ENCODE results near the gene TLR2. TPM values are rescaled to one million over a fixed set of nuclear protein-coding genes. Genes with fewer than 3 reads are reported as not detected.

TLR2 gene
- total and polyA plus RNA-seq, 2 of the 4 experiments (the other 2 are of a cell fraction), result under 0.01 to 0.03 TPM

- H3K9me1 ChIP-seq (ENCODE audit: insufficient read depth, low read length), result no peaks in the 10 kb centered on the region
- no peak overlapping the region for H3K14ac ChIP-seq (replicated peaks; ENCODE audit: low read depth, low read length)
- no peak overlapping the region for H3K4me3 ChIP-seq (ENCODE audit: insufficient read depth, low read depth, low read length)
- no peak overlapping the region for H3K9ac ChIP-seq (ENCODE audit: low read depth, low read length)
- DNase-seq (no peak), ATAC-seq (ENCODE audit: low read depth) (no peak)
- H3K56ac ChIP-seq (ENCODE audit: extremely low read depth, insufficient read depth, low read length), result no peak overlapping the region
- no peak overlapping the region for H4K91ac ChIP-seq (ENCODE audit: insufficient read depth, low read depth, low read length)
- TF ChIP-seq, protein P1, sequence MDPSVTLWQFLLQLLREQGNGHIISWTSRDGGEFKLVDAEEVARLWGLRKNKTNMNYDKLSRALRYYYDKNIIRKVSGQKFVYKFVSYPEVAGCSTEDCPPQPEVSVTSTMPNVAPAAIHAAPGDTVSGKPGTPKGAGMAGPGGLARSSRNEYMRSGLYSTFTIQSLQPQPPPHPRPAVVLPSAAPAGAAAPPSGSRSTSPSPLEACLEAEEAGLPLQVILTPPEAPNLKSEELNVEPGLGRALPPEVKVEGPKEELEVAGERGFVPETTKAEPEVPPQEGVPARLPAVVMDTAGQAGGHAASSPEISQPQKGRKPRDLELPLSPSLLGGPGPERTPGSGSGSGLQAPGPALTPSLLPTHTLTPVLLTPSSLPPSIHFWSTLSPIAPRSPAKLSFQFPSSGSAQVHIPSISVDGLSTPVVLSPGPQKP (IDR thresholded peaks at IDR 0.05; ENCODE audit: borderline replicate concordance, low read depth, low read length), result no peak
- no peak for TF ChIP-seq MAZ (IDR thresholded peaks at IDR 0.05; ENCODE audit: borderline replicate concordance, low read depth, low read length)
- TF ChIP-seq MXI1 (IDR thresholded peaks at IDR 0.05; ENCODE audit: borderline replicate concordance, low read depth, low read length), result no peak
- TF ChIP-seq CEBPB (IDR thresholded peaks at IDR 0.05; ENCODE audit: low read depth, low read length), result no peak
- TF ChIP-seq BHLHE40 (IDR thresholded peaks at IDR 0.05; ENCODE audit: low read depth, low read length), result no peak
- TF ChIP-seq USF2 (IDR thresholded peaks at IDR 0.05; ENCODE audit: low read depth, low read length), result no peak
- TF ChIP-seq RCOR1 (IDR thresholded peaks at IDR 0.05; ENCODE audit: insufficient replicate concordance, low read length), result no peak
- no peak for TF ChIP-seq NFE2L2 (IDR thresholded peaks at IDR 0.05; ENCODE audit: low read depth, low read length)
- no peak for TF ChIP-seq POLR2A (IDR thresholded peaks at IDR 0.05; ENCODE audit: low read depth, low read length)
- no peak for TF ChIP-seq FOS (IDR thresholded peaks at IDR 0.05; ENCODE audit: low read depth, low read length)
- TF ChIP-seq, protein P2, sequence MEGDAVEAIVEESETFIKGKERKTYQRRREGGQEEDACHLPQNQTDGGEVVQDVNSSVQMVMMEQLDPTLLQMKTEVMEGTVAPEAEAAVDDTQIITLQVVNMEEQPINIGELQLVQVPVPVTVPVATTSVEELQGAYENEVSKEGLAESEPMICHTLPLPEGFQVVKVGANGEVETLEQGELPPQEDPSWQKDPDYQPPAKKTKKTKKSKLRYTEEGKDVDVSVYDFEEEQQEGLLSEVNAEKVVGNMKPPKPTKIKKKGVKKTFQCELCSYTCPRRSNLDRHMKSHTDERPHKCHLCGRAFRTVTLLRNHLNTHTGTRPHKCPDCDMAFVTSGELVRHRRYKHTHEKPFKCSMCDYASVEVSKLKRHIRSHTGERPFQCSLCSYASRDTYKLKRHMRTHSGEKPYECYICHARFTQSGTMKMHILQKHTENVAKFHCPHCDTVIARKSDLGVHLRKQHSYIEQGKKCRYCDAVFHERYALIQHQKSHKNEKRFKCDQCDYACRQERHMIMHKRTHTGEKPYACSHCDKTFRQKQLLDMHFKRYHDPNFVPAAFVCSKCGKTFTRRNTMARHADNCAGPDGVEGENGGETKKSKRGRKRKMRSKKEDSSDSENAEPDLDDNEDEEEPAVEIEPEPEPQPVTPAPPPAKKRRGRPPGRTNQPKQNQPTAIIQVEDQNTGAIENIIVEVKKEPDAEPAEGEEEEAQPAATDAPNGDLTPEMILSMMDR (conservative IDR thresholded peaks at IDR 0.05; ENCODE audit: low read depth, low read length), result no peak
- no peak for TF ChIP-seq RFX5 (IDR thresholded peaks at IDR 0.05; ENCODE audit: low read depth, low read length)
- BruUV-seq (replicated peaks), result no TSS peak
- intact Hi-C loops (cut with micrococcal nuclease), result no loop called here
- H3K36me3 ChIP-seq (ENCODE audit: control insufficient read depth, insufficient read depth, low read length), result peaks cover 8% of the 10 kb centered on the region; the same call in 1 of the 2 replicates
- H2AK5ac ChIP-seq (ENCODE audit: low read depth, low read length), result no peak overlapping the region
- H4K20me1 ChIP-seq (ENCODE audit: insufficient read depth, low read length), result no peaks in the 10 kb centered on the region
- in situ Hi-C loops (cut with MboI; ENCODE audit: low sequenced_read_pairs), result no loop called here
- no peak overlapping the region for H3K4me2 ChIP-seq (ENCODE audit: low read depth, low read length)
- no peaks in the 10 kb centered on the region for H3K4me1 ChIP-seq (ENCODE audit: control insufficient read depth, insufficient read depth, low read length)
- no peak overlapping the region for H2BK5ac ChIP-seq (ENCODE audit: low read depth, low read length, poor library complexity, severe bottlenecking)
- H3K27ac ChIP-seq (ENCODE audit: insufficient read depth, low read length), result no peak overlapping the region
- H2BK120ac ChIP-seq (ENCODE audit: low read depth, low read length), result no peak overlapping the region
- no peak overlapping the region for H2BK20ac ChIP-seq (ENCODE audit: low read depth, low read length)
- H3K23ac ChIP-seq (ENCODE audit: low read depth, low read length), result no peak overlapping the region
- H3K79me1 ChIP-seq (ENCODE audit: low read depth in 1 of 2, low read length in 2 of 2), result no peaks in the 10 kb centered on the region
- no peak overlapping the region for H2BK15ac ChIP-seq (ENCODE audit: low read depth, low read length)
- H4K8ac ChIP-seq (ENCODE audit: low read depth in 2 of 2, low read length in 2 of 2), result no peak overlapping the region
- ChIA-PET POLR2A (ENCODE audit: unreplicated experiment) (no interaction called here), CTCF (no interaction called here)
- H3K27me3 ChIP-seq (ENCODE audit: control insufficient read depth, insufficient read depth, low read length), result no peaks in the 10 kb centered on the region
- H3K9me3 ChIP-seq (ENCODE audit: control insufficient read depth, insufficient read depth, low read length), result peaks cover under 1% of the 10 kb centered on the region
- H2AFZ ChIP-seq (replicated peaks; ENCODE audit: low read length, poor library complexity), result peak overlapping the region; percentile 36
- no peak overlapping the region for H4K5ac ChIP-seq (ENCODE audit: low read depth, low read length)
- 84% methylated on average over 16 of the region's 23 CpGs; no CpG with 5 or more reads in 1 of the 2 experiments for WGBS, 2 experiments (ENCODE audit: extremely low coverage in 2 of 2, insufficient read length in 1 of 2)
- H3K18ac ChIP-seq (ENCODE audit: low read depth, low read length), result no peak overlapping the region
- dilution Hi-C loops (cut with HindIII; ENCODE audit: low sequenced_read_pairs, unreplicated experiment), result no loop called here
- H2AK9ac ChIP-seq (replicated peaks; ENCODE audit: low read depth, low read length, poor library complexity), result peak overlapping the region; percentile 30
- H3K4ac ChIP-seq (ENCODE audit: low read depth, low read length), result no peak overlapping the region
Measured at GRCh38 chr4:153639833-153640802, 44.0 kb upstream of the TLR2 start.

All from IMR-90 (cell line).